Measurements from ENCODE around the gene GAB2.

DNA sequence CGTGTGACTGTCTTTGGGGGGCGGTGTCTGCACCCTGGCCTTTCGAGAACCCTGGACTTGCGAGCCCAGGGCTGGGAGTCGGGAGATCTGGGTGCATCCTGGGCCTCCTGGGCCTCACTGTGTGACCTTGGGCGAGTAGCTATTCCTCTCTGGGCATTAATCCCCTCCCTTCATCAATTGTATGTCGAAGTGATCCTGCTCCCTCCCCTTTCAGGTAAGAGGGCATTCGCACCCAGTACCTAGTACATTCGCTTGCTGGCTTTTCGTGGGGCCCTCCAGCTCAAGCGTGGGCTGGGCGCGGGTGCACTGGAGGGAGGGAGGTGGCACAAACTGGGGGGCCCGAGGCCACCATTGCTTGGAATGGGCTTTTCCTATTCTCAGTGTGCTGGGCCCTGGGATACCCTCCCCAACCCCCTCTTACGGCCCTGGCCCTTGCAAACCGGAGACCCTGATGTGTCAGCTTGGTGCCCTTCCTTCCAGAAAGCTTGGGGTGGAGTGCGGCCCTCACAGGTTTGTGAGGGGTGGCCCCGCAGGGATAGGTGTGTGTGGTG, 228.4 kb downstream of the GAB2 start:
- TF ChIP-seq, protein P1, sequence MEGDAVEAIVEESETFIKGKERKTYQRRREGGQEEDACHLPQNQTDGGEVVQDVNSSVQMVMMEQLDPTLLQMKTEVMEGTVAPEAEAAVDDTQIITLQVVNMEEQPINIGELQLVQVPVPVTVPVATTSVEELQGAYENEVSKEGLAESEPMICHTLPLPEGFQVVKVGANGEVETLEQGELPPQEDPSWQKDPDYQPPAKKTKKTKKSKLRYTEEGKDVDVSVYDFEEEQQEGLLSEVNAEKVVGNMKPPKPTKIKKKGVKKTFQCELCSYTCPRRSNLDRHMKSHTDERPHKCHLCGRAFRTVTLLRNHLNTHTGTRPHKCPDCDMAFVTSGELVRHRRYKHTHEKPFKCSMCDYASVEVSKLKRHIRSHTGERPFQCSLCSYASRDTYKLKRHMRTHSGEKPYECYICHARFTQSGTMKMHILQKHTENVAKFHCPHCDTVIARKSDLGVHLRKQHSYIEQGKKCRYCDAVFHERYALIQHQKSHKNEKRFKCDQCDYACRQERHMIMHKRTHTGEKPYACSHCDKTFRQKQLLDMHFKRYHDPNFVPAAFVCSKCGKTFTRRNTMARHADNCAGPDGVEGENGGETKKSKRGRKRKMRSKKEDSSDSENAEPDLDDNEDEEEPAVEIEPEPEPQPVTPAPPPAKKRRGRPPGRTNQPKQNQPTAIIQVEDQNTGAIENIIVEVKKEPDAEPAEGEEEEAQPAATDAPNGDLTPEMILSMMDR (IDR thresholded peaks at IDR 0.05) = no peak
- no peak for TF ChIP-seq POLR2A (IDR thresholded peaks at IDR 0.05)
